Stimulated activated CD4-positive, alpha-beta T cell treated with anti-CD3 and anti-CD28 coated beads, Interleukin-15, amount 100 ng/mL, for 24 hours (primary cell): ENCODE data around the gene TSPEAR.
A peak's percentile ranks its signal among the peaks of the same experiment; 100 is the strongest.

Experiments
- DNase-seq: peaks from one replicate; pipeline ENCODE4 v3.0.0-alpha.2; 2020

Gene TSPEAR

DNA sequence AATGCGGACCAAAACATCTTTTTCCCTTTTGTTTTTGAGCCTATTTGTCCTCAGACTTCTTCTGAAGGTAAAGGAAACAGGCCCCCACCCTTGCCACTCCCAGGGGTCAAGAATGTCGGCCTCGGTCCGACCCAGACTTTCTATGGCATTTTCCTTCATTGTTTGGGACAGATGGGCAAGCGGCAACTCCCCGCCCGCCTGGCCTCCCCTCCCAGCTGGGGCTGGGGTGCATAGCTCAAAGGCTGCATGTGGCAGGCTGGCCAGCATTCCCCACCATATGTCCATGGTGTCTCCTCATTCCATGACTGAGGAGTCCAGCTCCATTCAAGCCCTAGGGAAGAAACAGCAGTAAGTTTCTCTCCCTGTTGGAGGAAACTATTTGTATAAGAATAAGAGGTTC is 29.4 kb upstream of the TSPEAR start:
- DNase-seq: no peak

DNA sequence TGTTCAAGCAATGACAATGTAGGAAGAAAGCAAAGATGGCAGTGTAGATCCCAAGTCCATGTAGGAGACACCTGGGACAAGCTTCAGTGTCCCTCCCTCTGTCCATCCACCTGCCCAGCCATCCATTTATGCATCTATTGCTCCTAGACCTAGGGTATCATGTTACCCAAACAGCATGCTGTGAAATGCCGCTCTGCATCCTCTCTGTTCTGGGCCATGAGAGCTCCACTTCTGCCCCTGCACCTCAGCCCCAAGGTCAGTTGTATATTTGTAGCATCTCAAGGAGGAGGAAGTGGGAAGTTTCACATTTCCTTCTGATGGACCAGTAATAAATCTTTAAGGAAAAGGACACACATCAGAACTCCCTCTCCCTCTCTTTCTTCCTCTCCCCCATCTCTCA is 27.9 kb upstream of the TSPEAR start:
- no peak for DNase-seq

DNA sequence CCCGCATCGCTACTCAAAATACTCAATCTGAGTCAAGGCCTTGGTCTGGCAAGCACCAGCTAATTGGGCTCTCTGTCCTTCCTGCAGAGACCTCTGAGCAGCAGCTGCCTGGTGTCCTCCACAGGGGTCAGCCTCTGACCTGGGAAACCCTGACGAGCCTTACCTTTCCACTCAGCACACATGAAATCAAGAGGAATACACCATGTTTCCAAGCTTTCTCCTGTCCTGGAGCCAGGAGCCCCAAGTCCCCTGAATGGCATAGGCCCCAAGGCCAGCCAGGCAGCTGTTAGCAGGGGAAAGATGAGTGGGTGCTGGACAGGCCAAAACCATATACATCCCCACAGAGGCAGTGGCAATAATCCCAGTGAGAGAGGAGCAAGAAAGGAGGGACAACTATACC is 27.2 kb upstream of the TSPEAR start:
- DNase-seq: no peak

DNA sequence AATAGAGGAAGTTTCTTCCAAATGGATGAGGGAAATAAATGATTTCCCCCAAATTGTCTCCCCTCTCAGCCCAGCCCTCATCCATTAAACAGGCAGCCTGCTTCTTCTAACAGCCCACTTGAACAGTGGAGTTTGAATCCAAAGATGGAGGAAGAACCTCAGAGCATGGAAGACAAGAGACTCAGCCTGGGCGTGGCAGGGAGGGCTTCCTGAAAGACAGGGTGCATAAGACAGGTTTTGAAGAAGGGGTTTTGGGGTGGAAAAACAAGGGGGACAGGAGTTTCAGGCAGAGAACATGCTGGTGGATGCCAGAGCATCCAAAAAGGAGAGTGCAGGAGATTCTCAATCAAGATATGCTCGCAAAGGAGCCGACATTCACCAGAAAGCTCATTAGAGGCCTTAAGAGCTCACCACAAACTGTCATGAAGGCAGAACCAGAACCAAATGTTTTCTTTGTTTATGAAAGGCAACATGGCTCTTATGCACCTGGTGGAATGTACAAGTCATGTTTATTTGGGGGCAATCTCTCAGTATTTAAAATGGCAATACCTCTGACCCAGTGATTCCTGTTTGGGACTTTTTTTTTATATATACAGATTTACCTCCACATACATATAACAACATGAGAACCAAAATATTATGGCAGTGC is 26.5 kb upstream of the TSPEAR start:
- no peak for DNase-seq

DNA sequence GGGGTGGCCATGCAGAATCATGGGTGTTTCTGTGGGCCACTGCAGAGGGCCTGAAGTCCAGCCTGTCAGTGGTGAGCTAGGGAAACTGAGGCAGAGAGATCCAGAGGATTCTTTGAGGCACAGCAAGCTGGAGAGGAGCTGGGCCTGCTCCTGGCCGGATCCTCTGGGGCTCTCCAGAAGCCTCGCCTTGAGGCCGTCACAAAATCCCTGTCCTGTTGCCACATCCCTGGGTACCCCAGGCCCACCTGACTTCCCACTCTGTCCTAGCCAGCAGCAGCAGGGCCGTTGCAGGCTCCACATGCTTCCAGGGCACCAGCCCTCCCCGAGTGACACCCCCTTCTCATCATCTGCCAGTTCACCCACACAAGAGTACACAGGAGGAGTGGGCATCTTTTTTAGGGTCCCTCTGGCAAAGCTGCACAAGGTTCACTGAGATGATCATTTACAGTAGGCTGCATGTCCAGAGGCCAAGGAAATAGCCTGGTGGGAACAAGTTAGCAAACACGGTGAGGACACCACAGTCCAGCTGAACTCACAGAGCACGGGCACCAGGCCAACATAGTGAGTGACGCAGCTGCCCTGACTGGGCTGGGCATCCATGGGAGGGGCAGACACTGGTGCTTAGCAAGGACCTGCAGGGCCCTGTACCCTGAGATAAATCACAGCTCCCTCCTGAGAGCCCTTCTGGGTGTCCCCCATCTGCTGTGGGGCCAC is 25.1 kb upstream of the TSPEAR start:
- no peak for DNase-seq

DNA sequence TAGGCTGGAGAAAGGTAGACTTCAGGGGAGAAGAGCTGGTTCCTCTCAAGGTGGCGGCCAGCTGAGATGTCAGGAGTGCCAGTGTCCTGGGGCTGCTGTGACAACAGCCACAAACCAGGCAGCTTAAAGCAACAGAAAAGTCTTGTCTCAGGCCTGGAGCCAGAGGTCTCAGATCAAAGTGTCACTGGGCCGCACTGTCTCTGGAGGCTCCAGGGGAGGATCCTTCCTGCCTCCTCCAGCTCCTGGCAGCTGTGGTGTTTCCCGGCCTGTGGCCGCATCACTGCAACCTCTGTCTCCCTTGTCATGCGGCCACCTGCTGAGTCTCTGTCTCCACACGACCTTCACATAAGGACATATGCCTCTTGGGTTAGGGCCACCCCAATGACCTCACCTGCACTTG is 24.4 kb upstream of the TSPEAR start:
- DNase-seq: no peak

DNA sequence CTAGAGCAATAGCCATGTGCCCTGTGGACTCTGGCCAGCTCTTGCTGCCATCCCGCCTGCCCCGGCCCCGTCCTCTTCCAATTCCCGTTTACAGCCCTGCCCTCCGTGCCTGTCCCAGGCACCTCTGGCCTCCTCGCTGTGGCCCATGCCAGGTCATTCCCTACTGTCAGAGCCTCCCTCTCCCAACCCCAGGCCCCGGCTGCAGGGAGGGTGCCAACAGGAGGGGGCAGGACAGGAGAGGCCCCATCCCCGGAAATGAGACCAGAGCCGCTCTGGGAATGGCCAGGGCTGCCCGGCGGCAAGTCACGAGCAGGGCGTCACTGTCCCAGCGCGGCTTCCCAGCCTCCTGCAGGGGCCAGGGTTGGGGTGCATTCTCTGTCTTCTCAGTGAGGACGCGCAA is 23.5 kb upstream of the TSPEAR start:
- DNase-seq: no peak

DNA sequence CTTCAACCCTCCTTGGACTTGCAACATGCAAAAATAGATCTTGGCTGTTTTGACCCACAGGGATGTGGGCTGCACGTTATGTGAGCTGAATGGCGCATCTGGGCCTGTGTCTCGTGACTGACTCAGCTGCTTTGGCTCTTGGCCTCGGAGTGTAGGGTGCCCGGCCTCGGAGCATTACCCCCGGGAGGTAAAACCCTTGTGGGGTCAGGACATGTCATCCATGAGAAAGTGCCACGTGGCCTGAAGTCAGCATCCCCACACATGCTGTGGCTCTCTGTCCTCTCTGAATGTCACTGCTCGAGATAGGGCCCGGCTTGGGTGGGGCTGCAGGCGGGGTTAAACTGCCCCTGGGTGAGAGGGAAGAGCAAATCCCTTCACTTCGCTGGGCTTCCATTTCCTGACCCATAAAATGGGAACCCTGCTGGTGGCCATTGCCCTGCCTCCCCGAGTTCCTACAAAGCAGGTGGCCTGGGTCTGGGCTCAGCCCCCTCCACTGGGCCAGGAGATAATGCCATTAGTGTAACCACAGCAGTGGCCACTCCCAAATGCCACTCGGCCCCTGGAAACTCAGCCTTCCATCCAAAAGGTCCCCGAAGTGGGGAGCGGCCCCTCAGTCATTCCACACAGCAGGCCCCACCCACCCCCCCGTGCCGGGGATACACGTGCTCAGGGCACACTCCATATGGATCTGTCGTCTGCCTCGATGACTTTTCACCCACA is 22.8 kb upstream of the TSPEAR start:
- DNase-seq: no peak

DNA sequence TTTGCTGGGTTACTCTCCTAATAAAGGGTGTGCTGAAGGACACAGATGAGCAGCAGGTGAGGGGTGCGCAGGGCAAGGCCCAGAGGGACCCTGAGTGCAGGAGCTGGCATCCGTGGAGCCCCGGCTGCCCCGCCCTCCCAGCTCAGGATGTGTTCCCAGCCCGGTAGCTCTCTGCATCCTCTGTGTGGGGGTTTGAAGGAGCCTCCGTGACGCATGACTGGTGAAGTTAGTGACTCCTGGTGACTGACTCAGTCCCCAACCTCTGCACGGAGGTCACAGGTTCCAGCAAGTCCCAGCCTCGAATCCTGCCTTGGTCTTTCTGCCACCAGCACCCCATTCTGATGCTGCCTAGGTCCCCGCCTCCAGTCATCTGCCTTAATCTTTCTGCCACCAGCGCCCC is 21.6 kb upstream of the TSPEAR start:
- DNase-seq: no peak

DNA sequence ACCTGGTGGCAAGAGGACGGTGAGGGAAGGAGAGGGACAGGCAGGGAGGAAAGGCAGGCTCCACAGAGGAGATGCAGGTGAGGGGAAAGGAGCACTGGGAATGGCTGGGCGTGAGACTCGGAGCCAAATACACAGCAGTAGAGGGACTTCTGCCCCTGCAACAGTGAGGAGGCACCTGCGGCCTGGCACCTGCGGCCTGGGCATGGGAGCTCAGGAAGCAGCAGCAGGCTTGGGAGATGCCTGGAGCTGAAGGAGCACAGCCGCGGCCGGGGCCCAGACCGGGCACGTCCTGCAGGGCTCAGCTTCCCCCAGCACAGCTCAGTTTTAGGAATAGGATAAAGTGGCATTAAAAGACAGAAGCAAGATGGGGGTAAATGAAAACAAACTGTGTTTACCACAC is 20.9 kb upstream of the TSPEAR start:
- no peak for DNase-seq

DNA sequence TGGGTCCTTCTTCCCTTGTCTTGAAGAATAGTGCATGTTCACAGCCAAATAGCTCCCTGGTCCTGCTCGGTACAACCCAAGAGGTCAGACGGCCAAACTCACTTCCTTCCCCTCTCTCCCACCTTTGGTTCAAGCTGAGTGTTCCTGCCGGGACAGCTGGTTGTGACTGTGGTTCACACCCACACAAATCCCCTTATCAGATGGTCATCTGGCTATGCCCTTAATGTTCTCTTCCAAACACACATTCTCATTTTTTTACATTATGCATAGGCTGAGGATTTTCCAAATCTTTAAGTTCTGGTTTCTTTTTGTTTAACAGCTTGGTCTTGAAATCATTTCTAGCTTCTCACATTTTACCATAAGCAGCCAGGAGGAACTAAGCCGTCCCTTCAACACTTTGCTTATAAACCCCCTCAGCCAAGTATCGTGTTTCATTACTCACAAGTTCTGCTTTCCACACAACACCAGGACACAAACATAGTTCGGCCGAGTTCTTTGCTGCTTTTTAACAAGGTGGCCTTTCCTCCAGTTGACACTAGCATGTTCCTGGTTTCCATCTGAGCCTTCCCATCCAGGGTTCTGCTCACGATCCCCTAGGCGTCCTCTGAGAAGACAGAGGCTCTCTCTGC is 19.7 kb upstream of the TSPEAR start:
- no peak for DNase-seq

DNA sequence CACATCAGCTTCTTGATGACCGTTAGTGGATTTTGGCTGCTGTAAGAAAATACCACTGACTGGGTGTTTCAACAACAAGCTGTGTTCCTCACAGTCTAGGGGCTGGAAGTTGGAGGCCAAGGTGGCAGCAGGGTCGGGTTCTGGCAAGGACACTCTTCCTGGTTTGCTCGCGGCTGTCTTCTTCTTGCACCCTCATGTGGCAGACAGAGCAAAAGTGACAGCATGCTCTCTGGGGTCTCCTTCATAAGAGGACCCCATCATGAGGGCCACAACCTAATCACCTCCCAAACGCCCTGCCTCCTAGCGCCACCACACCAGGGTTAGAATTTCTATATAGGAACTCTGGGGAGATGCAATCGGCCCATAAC is 18.6 kb upstream of the TSPEAR start:
- DNase-seq: no peak

DNA sequence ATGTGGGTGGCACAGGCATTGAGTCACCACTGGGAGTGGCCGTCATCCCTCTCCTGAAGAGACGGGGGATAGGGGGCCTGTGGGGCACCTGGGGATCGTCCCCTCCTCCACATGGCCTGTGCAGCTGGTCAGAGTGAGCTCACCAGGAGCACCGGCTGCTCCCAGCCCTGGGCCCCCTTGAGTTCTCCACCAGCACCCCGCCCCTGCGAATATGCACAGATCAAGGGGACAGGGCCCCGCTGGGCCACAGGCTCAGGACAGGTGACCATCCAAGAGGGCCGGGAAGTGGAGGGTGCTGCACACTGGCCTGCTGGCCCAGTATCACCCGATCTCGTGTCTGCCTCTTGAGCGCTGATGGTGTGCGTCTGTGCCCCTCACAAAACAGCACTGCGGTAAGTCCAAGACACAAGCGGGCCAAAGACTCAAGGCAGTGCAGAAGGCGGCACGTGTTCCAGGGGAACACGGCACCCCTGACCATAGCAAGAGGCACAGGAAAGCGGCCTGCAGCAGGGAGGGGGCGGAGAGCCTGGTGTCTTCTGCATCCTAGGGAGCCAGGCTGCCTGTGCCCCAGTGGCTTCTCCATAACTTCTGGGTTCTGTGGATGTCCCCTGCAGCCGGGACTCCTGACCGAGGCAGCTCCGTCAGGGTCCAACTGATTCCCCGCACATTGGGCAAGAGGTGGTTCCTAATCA is 18.1 kb upstream of the TSPEAR start:
- no peak for DNase-seq

DNA sequence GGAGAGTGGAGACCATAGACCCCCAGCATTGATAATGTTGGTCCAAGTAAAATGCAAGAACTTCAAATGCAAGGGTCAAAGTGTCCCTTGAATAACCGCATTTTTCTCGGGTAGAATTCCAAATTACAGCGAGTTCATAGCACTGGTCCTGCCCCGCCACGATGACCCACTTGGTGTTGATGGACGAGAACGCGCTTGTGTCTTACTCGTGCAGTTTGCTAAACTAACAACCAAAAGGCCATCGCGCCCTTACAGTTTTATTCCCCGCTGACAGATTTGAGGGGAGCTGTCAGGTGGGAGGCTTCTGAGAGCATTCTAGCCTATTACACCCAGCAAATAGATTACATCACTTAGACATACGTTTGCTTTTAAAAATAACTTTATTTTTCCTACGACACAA is 17.3 kb upstream of the TSPEAR start:
- no peak for DNase-seq

DNA sequence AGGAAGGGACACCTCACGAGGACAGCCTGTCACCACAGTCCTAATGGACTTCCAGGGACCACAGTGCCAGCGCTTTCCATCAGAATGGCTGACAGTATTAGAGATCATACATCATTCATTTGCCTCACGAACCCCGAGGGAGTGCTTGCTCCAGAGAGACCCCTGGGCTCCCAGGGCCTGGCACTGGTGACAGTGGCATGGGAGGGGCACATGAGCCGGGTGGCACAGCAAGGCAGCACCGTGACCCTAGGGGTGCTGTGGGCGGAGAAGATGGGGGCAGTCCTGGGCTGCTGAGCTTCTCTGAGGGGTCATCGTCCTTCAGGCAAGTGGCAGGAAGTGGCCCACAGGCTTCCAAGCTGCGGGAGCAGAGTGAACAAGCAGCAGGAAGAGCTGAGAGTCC is 16.4 kb upstream of the TSPEAR start:
- no peak for DNase-seq

DNA sequence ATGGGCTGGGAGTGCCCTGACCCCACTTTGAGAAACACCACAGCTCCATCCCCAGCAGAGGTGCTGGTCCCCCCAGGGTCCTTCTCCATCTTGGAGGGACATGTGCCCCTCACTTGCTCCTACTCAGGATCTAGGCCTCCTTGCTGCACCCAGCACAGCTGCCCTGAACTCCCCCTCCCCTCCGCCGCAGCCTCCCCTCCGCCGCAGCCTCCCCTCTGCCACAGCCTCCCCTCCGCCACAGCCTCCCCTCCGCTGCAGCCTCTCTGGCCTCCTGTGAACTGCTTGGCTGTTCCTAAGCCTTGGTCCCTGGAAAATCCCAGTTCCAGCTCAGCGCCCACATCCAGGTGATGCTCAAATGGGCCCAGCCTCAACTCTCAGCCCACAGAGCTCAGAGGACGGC is 15.9 kb upstream of the TSPEAR start:
- DNase-seq: no peak

DNA sequence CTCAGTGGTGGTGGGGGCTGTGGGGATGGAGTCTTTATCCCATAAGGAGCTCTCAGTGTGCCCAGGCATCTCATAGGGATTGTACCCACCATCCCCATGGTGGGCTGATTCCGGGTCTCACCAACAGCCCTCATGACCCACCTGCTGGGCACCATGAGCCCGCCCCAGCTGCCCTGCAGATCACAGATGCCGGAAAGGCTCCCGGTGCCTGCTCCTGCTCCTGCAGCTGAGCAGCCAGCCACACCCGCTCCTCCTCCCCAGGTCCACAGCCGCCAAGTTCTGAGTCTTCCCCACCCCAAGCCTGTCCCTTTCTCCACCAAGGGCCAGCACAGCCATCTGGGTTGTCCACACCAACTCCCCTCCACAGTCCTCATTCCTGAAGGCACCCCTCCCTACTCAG is 15.5 kb upstream of the TSPEAR start:
- DNase-seq: no peak

DNA sequence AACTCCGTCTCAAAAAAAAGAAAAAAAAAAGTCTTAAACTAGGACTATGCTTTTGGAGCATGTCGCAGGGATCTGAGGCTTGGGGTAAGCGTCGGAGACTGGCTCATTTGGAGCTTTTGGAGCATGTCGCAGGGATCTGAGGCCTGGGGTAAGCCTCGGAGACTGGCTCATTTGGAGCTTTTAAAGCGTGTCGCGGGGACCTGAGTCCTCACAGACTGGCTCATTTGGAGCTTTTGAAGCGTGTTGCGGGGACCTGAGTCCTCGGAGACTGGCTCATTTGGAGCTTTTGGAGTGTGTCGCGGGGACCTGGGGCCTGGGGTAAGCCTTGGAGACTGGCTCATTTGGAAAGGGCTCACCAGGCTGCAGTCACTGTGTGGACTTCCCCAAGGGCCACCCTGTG is 13.6 kb upstream of the TSPEAR start:
- DNase-seq: no peak

DNA sequence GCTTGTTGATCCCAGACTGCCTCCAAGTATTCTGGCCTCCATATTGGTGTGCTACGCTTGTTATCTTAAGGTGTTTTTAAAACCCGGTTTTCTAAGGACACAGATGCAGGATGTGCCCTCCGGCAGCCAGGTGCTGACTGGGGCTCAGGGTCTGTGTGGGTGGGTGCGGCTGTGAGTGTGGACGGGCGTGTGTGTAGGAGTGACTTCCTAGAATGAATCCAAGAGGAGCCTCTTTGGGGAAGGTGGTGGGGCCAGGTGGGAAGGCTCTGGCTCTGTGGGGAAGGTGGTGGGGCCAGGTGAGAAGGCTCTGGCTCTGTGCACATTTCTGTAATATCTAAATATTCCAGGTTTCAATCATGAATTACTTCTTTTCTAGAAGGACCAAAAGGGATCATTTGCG is 12.8 kb upstream of the TSPEAR start:
- no peak for DNase-seq

DNA sequence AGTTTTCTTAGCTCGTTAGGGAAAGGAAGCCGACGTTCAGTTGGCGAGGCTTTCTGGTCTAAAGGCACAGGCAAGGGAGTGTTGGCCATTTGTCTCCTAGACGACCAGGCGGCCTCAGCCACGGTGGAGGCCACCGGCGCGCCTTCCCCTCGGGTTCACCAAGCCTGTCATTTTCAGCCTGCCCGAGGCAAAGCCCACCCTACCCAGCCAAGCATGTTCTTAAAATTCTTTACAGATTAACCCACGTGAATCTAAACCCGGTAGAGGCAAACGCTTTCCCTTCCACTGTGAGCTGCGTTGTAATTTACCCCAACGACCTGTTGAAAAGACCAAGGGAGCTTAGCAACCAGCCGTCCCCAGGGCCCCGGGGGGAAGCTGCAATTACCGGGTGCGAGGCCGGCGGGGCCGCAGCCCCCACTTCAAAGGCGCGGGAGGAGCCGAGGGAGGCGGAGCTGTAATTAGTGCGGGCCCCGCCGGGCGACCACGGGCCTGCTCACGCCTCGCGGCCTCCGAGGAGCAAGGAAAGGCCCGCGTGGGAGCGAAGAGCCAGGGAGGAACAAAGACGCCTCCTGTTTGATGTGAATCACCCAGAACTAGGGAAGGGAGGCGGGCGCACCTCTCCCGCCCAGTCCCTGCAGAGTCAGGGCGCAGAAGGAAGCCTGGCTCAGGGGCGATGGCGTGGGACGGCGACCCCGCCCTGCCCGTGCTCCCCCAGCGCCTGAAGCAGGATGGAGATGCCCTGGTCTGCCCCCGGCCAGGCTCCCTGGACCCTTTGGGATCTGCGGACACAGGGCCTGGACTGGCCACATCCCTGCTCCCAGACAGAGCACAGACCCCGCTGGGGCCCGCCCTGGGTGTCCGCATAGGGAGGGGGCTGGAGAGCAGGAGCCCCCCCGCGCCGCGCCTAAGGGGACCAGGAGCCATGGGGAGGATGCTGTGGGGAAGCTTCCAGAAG is 12.1 kb upstream of the TSPEAR start:
- DNase-seq: peak; percentile 30

DNA sequence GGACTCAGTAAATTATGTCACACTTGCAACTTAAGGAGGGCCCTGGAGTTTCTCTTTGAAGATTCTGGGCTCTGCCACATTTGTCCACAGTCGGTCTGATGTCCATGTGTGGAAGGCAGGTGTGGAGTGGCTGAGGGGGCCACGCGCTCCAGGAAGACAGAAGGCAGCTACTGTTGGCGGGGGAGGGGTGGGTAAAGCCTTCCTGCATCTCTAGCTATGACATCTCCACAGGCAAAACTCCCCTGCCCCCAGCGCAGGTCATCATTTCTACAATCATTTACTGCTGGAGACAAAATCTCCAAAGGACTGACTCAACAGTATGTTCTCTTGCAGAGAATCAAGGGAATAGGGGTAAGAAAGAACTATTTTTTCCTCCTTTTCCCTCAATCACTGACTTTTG is 11.4 kb upstream of the TSPEAR start:
- DNase-seq: no peak

DNA sequence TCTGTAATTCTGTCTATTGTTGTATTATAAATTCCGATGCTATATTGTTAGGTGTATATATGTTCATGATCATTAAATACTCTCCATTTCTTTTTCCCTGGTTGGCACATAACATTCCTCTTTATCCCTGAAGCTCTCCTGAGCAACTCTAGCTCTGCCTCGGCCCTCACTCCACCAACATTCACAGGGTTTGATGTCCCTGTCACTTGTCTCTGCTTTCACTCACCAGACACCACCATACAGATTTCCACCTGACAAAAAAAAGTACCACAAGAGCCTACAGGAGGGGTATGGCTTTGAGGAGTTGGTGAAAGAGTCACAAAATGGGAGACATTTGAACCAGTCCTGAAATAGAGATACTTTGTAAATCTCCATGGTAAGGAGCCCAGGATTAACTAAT is 8.8 kb upstream of the TSPEAR start:
- DNase-seq: no peak
